Activated CD4-positive, CD25-positive, alpha-beta regulatory T cell treated with anti-CD3 and anti-CD28 coated beads, Interleukin-2, amount 50 U/mL, for 24 hours (primary cell): ENCODE measurements around the gene JADE1.
A peak's percentile ranks its signal among the peaks of the same experiment; 100 is the strongest.

Experiments used
- ATAC-seq, 2 donors: fragments of 150-1000 bp; cut with Tn5 transposase; one replicate each; pipeline ENCODE4 v1.10.0; 2021; ENCODE audit warnings: mild to moderate bottlenecking in 1 of 2, moderate library complexity in 1 of 2

JADE1 gene

GRCh38 chr4:128809477-128810330 is at the start of gene JADE1:
Gene JADE1, plus strand, starts transcription at chr4:128809700. Its CDS starts 22,059 bp downstream, at chr4:128831759.
- peak; percentile 73 to 74 for ATAC-seq

GRCh38 chr4:128766781-128767180 is 42.7 kb upstream of the JADE1 start:
- ATAC-seq, result no peak

GRCh38 chr4:128768373-128768996 is 41.0 kb upstream of the JADE1 start:
- ATAC-seq, result no peak

- no peak for ATAC-seq
Measured at GRCh38 chr4:128769011-128769410, 40.5 kb upstream of the JADE1 start.

GRCh38 chr4:128770807-128771206 is 38.7 kb upstream of the JADE1 start:
- ATAC-seq, result no peak

GRCh38 chr4:128775477-128775876 is 34.0 kb upstream of the JADE1 start:
- ATAC-seq, result no peak

GRCh38 chr4:128775916-128776315 is 33.6 kb upstream of the JADE1 start:
- ATAC-seq, result no peak

- ATAC-seq, result no peak
Measured at GRCh38 chr4:128776794-128777216, 32.7 kb upstream of the JADE1 start.

- no peak for ATAC-seq
Measured at GRCh38 chr4:128780688-128781087, 28.8 kb upstream of the JADE1 start.

GRCh38 chr4:128782076-128782715 is 27.3 kb upstream of the JADE1 start:
- peak; percentile 79 to 81 for ATAC-seq

- no peak for ATAC-seq
Measured at GRCh38 chr4:128782875-128783614, 26.5 kb upstream of the JADE1 start.

GRCh38 chr4:128787509-128788311 is 21.8 kb upstream of the JADE1 start:
- ATAC-seq, result no peak

GRCh38 chr4:128793859-128794672 is 15.4 kb upstream of the JADE1 start:
- ATAC-seq, result no peak

- ATAC-seq, result no peak
Measured at GRCh38 chr4:128796934-128797333, 12.6 kb upstream of the JADE1 start.

GRCh38 chr4:128800284-128800683 is 9.2 kb upstream of the JADE1 start:
- no peak for ATAC-seq

GRCh38 chr4:128800701-128801284 is 8.7 kb upstream of the JADE1 start:
- ATAC-seq, result no peak

- ATAC-seq, result peak in 1 of 2 donors; percentile 8
Measured at GRCh38 chr4:128802680-128803628, 6.5 kb upstream of the JADE1 start.

GRCh38 chr4:128803783-128804182 is 5.7 kb upstream of the JADE1 start:
- ATAC-seq, result peak; percentile 90 to 94

GRCh38 chr4:128810331-128810870 is 901 bp downstream of the JADE1 start:
- ATAC-seq, result no peak
